OCI-LY1 (cell line): ENCODE results near the gene RHEBL1.

ENCODE experiments used
- CTCF ChIP-seq: fragments of 200-600 bp; sonication (generic), shearing (Covaris generic); IDR thresholded peaks from 2 replicates; pipeline ENCODE4 v1.5.1; 2017; ENCODE audit warnings: mild to moderate bottlenecking, antibody characterized with exemption, low read length, moderate library complexity, mixed read lengths
- EZH2 ChIP-seq: fragments of 200-600 bp; sonication (generic), shearing (Covaris generic); IDR thresholded peaks from 2 replicates; pipeline ENCODE4 v1.8.0; 2017; ENCODE audit warnings: borderline replicate concordance, mixed run types, mild to moderate bottlenecking, antibody characterized with exemption, low read length, moderate library complexity, mixed read lengths

GRCh38 chr12:49025463-49025862, 44.3 kb downstream of the RHEBL1 start:
- TF ChIP-seq CTCF, result no peak
- no peak for TF ChIP-seq EZH2
